Ascending aorta (tissue), 2 donors: ENCODE data around the gene SERPINA10. TPM values are rescaled to one million over a fixed set of nuclear protein-coding genes. Genes with fewer than 3 reads are reported as not detected.

Source experiments
- DNase-seq, 2 donors: peaks; one replicate each; pipeline ENCODE4 v3.0.0-alpha.2; 2019; ENCODE audit warnings: low spot score in 2 of 2
- H3K27ac ChIP-seq, 2 donors: fragments of 200-600 bp; sonication (generic); one replicate each; pipeline ENCODE4 v1.5.1; 2016 to 2017; ENCODE audit warnings: mild to moderate bottlenecking in 1 of 2
- H3K27me3 ChIP-seq: fragments of 200-600 bp; sonication (generic); one replicate; pipeline ENCODE4 v1.5.1; 2017
- H3K36me3 ChIP-seq, 2 donors: fragments of 200-600 bp; sonication (generic); one replicate each; pipeline ENCODE4 v1.5.1; 2016
- H3K4me1 ChIP-seq, 2 donors: fragments of 200-600 bp; sonication (generic); one replicate each; pipeline ENCODE4 v1.5.1; 2016 to 2017; ENCODE audit warnings: mild to moderate bottlenecking in 1 of 2
- H3K4me3 ChIP-seq, 2 donors: fragments of 200-600 bp; sonication (generic); one replicate each; pipeline ENCODE4 v1.5.1; 2016 to 2017; ENCODE audit warnings: mild to moderate bottlenecking in 1 of 2
- H3K9me3 ChIP-seq, 2 donors: fragments of 200-600 bp; sonication (generic); one replicate each; pipeline ENCODE4 v1.5.1; 2016
- CTCF ChIP-seq, 3 experiments: fragments of 200-600 bp in 2 of 3; fragments of 450-650 bp in 1 of 3; sonication (generic) in 2 of 3; IDR thresholded peaks; one replicate each; pipeline ENCODE4 v1.5.1; 2016 to 2019; ENCODE audit warnings: antibody characterized with exemption in 3 of 3, mild to moderate bottlenecking in 1 of 3, moderate library complexity in 1 of 3
- intact Hi-C: fragments of 100-400 bp; cut with DNase I; formaldehyde crosslinking; loops from one replicate; pipeline ENCODE4 v1.15.1; 2023
- total RNA-seq: library from RNA; depleted of rRNA; stranded (reverse); fragments of >200 nt; gene quantifications from one replicate; pipeline ENCODE4 v1.1.0, GENCODE V29; 2016

SERPINA10 gene, protein sequence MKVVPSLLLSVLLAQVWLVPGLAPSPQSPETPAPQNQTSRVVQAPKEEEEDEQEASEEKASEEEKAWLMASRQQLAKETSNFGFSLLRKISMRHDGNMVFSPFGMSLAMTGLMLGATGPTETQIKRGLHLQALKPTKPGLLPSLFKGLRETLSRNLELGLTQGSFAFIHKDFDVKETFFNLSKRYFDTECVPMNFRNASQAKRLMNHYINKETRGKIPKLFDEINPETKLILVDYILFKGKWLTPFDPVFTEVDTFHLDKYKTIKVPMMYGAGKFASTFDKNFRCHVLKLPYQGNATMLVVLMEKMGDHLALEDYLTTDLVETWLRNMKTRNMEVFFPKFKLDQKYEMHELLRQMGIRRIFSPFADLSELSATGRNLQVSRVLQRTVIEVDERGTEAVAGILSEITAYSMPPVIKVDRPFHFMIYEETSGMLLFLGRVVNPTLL
- not detected for total RNA-seq

GRCh38 chr14:94292872-94293577 lies at the start of gene SERPINA10:
Gene SERPINA10, minus strand, starts transcription at chr14:94293268. Its CDS starts 2,675 bp downstream, at chr14:94290593.
- Histone ChIP-seq H3K27ac (no peak within 1 kb of the TSS), H3K4me1 (no peaks in the 10 kb centered on the region), H3K4me3 (no peak within 1 kb of the TSS), H3K36me3 (no peaks in the 10 kb centered on the region), H3K9me3 (no peaks in the 10 kb centered on the region), H3K27me3 (no peaks in the 10 kb centered on the region)
- intact Hi-C loops, result no loop called here
- no peak for DNase-seq
- no peak for TF ChIP-seq CTCF (IDR thresholded peaks at IDR 0.05)

GRCh38 chr14:94342334-94342934 lies 49.4 kb upstream of the SERPINA10 start:
- no peak overlapping the region for H3K27ac ChIP-seq
- peak; percentile 60 to 89 for DNase-seq
- no peaks in the 10 kb centered on the region for H3K4me1 ChIP-seq
- no peaks in the 10 kb centered on the region for H3K36me3 ChIP-seq
- no peak overlapping the region for H3K4me3 ChIP-seq
- no peak for TF ChIP-seq CTCF (IDR thresholded peaks at IDR 0.05)
- H3K27me3 ChIP-seq, result no peaks in the 10 kb centered on the region
- intact Hi-C loops, result no loop called here
- H3K9me3 ChIP-seq, result no peaks in the 10 kb centered on the region

- Histone ChIP-seq H3K27ac (no peak overlapping the region), H3K4me1 (no peaks in the 10 kb centered on the region), H3K9me3 (no peaks in the 10 kb centered on the region), H3K27me3 (no peaks in the 10 kb centered on the region), H3K36me3 (no peaks in the 10 kb centered on the region), H3K4me3 (no peak overlapping the region)
- intact Hi-C loops, result no loop called here
- DNase-seq, result no peak
- TF ChIP-seq CTCF (IDR thresholded peaks at IDR 0.05), result no peak
Measured at GRCh38 chr14:94341656-94342333, 48.7 kb upstream of the SERPINA10 start.

- Histone ChIP-seq H3K27me3 (no peaks in the 10 kb centered on the region), H3K4me3 (no peak overlapping the region), H3K27ac (no peak overlapping the region), H3K4me1 (no peaks in the 10 kb centered on the region), H3K36me3 (no peaks in the 10 kb centered on the region), H3K9me3 (no peaks in the 10 kb centered on the region)
- no peak for DNase-seq
- intact Hi-C loops, result no loop called here
- TF ChIP-seq CTCF (IDR thresholded peaks at IDR 0.05), result no peak
Measured at GRCh38 chr14:94340533-94340932, 47.5 kb upstream of the SERPINA10 start.

- H3K4me3 ChIP-seq, result no peak overlapping the region
- TF ChIP-seq CTCF (IDR thresholded peaks at IDR 0.05), result no peak
- intact Hi-C loops, result no loop called here
- no peak for DNase-seq
- H3K4me1 ChIP-seq, result no peaks in the 10 kb centered on the region
- H3K27ac ChIP-seq, result no peak overlapping the region
- no peaks in the 10 kb centered on the region for H3K9me3 ChIP-seq
- no peaks in the 10 kb centered on the region for H3K27me3 ChIP-seq
- no peaks in the 10 kb centered on the region for H3K36me3 ChIP-seq
Measured at GRCh38 chr14:94338023-94338422, 45.0 kb upstream of the SERPINA10 start.
